ENCODE data around the gene KIRREL2.
A peak's percentile ranks its signal among the peaks of the same experiment; 100 is the strongest.

KIRREL2 gene

DNA sequence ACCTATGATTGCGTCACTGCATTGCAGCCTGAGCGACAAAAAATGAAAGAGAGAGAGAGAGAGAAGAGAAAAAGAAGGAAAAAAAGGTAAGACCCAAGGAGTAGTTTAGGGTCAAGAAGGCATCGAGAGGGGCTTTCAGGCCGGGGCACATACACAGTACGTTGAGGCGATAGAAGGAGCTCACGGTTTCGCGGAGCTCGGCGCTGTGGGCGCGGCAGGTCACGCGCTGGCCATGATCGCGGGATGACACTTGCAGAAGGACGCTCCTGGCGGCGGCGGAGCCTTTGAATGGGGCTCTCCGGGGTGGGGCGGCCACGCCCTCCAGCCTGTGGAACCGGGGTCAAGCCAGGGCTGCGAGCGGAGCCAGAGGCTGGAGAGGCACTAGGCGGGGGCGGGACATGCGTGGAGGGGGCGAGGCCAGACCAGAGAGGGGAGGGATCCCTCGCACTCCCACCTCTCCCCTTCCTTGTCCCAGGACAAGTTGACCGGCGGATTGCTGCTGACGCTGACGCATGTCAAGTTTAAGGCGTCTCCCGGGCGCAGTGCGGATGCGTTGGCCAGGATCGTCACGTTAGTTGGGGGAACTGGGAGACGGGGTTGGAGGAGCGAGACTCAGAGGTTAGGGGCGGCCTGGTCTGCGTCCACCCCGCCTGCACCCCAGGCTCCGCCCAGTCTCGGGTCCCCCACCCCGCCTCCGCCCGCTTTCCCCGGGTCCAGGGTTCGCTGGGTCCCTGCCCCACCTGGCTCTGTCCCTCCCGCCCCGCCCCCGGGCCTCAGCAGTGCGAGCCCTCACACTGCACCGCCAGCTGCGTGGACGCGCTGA lies 11.3 kb upstream of the KIRREL2 start (continued):
- TF ChIP-seq, protein P1, sequence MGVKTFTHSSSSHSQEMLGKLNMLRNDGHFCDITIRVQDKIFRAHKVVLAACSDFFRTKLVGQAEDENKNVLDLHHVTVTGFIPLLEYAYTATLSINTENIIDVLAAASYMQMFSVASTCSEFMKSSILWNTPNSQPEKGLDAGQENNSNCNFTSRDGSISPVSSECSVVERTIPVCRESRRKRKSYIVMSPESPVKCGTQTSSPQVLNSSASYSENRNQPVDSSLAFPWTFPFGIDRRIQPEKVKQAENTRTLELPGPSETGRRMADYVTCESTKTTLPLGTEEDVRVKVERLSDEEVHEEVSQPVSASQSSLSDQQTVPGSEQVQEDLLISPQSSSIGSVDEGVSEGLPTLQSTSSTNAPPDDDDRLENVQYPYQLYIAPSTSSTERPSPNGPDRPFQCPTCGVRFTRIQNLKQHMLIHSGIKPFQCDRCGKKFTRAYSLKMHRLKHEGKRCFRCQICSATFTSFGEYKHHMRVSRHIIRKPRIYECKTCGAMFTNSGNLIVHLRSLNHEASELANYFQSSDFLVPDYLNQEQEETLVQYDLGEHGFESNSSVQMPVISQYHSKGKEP (tag by site-specific recombination; IDR thresholded peaks at IDR 0.05) = no peak
- TF ChIP-seq ZNF664 (tag by site-specific recombination; IDR thresholded peaks at IDR 0.05) (no peak), ZNF274 (IDR thresholded peaks at IDR 0.05; ENCODE audit: low read length) (no peak), ZNF274 (tag by site-specific recombination; IDR thresholded peaks at IDR 0.05; ENCODE audit: borderline replicate concordance) (no peak), ZNF677 (tag by site-specific recombination; IDR thresholded peaks at IDR 0.05) (no peak), ZSCAN23 (tag by site-specific recombination; IDR thresholded peaks at IDR 0.05) (no peak), ZNF777 (tag by site-specific recombination; IDR thresholded peaks at IDR 0.05; ENCODE audit: borderline replicate concordance) (no peak), ZNF302 (tag by site-specific recombination; IDR thresholded peaks at IDR 0.05; ENCODE audit: low read depth) (no peak), ZNF24 (tag by site-specific recombination; IDR thresholded peaks at IDR 0.05) (no peak; the same call in 1 of the 2 replicates), ZNF16 (tag by site-specific recombination; IDR thresholded peaks at IDR 0.05; ENCODE audit: low read depth) (no peak; the same call in 1 of the 2 replicates), ZNF140 (tag by site-specific recombination; IDR thresholded peaks at IDR 0.05) (no peak), SCRT2 (tag by site-specific recombination; IDR thresholded peaks at IDR 0.05) (peak; percentile 89), KLF8 (tag by site-specific recombination; IDR thresholded peaks at IDR 0.05) (peak; percentile 88), ZNF529 (tag by site-specific recombination; IDR thresholded peaks at IDR 0.05; ENCODE audit: insufficient replicate concordance) (no peak), ZNF596 (tag by site-specific recombination; IDR thresholded peaks at IDR 0.05) (no peak), ZNF2 (tag by site-specific recombination; IDR thresholded peaks at IDR 0.05) (peak; percentile 68; the same call in 1 of the 2 replicates), ZNF184 (tag by site-specific recombination; IDR thresholded peaks at IDR 0.05) (no peak), ZNF629 (tag by site-specific recombination; IDR thresholded peaks at IDR 0.05) (0 out of 2 replicates have a peak, but pooled peaks have one; percentile 49), PRDM1 (tag by site-specific recombination; IDR thresholded peaks at IDR 0.05) (peak; percentile 90)
- TF ChIP-seq, protein P2, sequence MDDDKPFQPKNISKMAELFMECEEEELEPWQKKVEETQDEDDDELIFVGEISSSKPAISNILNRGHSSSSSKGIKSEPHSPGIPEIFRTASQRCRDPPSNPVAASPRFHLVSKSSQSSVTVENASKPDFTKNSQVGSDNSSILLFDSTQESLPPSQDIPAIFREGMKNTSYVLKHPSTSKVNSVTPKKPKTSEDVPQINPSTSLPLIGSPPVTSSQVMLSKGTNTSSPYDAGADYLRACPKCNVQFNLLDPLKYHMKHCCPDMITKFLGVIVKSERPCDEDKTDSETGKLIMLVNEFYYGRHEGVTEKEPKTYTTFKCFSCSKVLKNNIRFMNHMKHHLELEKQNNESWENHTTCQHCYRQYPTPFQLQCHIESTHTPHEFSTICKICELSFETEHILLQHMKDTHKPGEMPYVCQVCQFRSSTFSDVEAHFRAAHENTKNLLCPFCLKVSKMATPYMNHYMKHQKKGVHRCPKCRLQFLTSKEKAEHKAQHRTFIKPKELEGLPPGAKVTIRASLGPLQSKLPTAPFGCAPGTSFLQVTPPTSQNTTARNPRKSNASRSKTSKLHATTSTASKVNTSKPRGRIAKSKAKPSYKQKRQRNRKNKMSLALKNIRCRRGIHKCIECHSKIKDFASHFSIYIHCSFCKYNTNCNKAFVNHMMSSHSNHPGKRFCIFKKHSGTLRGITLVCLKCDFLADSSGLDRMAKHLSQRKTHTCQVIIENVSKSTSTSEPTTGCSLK (tag by site-specific recombination; IDR thresholded peaks at IDR 0.05) = no peak
- TF ChIP-seq, protein P3, sequence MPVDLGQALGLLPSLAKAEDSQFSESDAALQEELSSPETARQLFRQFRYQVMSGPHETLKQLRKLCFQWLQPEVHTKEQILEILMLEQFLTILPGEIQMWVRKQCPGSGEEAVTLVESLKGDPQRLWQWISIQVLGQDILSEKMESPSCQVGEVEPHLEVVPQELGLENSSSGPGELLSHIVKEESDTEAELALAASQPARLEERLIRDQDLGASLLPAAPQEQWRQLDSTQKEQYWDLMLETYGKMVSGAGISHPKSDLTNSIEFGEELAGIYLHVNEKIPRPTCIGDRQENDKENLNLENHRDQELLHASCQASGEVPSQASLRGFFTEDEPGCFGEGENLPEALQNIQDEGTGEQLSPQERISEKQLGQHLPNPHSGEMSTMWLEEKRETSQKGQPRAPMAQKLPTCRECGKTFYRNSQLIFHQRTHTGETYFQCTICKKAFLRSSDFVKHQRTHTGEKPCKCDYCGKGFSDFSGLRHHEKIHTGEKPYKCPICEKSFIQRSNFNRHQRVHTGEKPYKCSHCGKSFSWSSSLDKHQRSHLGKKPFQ (tag by site-specific recombination; IDR thresholded peaks at IDR 0.05) = no peak
- TF ChIP-seq, protein P4, sequence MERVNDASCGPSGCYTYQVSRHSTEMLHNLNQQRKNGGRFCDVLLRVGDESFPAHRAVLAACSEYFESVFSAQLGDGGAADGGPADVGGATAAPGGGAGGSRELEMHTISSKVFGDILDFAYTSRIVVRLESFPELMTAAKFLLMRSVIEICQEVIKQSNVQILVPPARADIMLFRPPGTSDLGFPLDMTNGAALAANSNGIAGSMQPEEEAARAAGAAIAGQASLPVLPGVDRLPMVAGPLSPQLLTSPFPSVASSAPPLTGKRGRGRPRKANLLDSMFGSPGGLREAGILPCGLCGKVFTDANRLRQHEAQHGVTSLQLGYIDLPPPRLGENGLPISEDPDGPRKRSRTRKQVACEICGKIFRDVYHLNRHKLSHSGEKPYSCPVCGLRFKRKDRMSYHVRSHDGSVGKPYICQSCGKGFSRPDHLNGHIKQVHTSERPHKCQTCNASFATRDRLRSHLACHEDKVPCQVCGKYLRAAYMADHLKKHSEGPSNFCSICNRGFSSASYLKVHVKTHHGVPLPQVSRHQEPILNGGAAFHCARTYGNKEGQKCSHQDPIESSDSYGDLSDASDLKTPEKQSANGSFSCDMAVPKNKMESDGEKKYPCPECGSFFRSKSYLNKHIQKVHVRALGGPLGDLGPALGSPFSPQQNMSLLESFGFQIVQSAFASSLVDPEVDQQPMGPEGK (tag by site-specific recombination; IDR thresholded peaks at IDR 0.05) = peak; percentile 83
- TF ChIP-seq, protein P5, sequence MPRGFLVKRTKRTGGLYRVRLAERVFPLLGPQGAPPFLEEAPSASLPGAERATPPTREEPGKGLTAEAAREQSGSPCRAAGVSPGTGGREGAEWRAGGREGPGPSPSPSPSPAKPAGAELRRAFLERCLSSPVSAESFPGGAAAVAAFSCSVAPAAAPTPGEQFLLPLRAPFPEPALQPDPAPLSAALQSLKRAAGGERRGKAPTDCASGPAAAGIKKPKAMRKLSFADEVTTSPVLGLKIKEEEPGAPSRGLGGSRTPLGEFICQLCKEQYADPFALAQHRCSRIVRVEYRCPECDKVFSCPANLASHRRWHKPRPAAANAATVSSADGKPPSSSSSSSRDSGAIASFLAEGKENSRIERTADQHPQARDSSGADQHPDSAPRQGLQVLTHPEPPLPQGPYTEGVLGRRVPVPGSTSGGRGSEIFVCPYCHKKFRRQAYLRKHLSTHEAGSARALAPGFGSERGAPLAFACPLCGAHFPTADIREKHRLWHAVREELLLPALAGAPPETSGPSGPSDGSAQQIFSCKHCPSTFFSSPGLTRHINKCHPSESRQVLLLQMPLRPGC (tag by site-specific recombination; IDR thresholded peaks at IDR 0.05) = 0 out of 2 replicates have a peak, but pooled peaks have one; percentile 9
- TF ChIP-seq, protein P6, sequence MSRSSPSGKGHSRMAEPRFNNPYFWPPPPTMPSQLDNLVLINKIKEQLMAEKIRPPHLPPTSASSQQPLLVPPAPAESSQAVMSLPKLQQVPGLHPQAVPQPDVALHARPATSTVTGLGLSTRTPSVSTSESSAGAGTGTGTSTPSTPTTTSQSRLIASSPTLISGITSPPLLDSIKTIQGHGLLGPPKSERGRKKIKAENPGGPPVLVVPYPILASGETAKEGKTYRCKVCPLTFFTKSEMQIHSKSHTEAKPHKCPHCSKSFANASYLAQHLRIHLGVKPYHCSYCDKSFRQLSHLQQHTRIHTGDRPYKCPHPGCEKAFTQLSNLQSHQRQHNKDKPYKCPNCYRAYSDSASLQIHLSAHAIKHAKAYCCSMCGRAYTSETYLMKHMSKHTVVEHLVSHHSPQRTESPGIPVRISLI (tag by site-specific recombination; IDR thresholded peaks at IDR 0.05) = peak; percentile 95
- TF ChIP-seq, protein P7, sequence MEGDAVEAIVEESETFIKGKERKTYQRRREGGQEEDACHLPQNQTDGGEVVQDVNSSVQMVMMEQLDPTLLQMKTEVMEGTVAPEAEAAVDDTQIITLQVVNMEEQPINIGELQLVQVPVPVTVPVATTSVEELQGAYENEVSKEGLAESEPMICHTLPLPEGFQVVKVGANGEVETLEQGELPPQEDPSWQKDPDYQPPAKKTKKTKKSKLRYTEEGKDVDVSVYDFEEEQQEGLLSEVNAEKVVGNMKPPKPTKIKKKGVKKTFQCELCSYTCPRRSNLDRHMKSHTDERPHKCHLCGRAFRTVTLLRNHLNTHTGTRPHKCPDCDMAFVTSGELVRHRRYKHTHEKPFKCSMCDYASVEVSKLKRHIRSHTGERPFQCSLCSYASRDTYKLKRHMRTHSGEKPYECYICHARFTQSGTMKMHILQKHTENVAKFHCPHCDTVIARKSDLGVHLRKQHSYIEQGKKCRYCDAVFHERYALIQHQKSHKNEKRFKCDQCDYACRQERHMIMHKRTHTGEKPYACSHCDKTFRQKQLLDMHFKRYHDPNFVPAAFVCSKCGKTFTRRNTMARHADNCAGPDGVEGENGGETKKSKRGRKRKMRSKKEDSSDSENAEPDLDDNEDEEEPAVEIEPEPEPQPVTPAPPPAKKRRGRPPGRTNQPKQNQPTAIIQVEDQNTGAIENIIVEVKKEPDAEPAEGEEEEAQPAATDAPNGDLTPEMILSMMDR (tag by site-specific recombination; IDR thresholded peaks at IDR 0.05) = peak; percentile 36

Measured in HEK293 (cell line).